ENCODE measurements around the gene CCDC88A. TPM values are rescaled to one million over a fixed set of nuclear protein-coding genes. Genes with fewer than 3 reads are reported as not detected.

The CCDC88A gene
- polyA plus RNA-seq, 2 of the 4 experiments (the other 2 are of a cell fraction), result 21.3 to 77.8 TPM

GRCh38 chr2:55363636-55364035, 56.0 kb downstream of the CCDC88A start (continued):
- TF ChIP-seq ELK1 (IDR thresholded peaks at IDR 0.05; ENCODE audit: low read depth, low read length) (no peak), PBX3 (IDR thresholded peaks at IDR 0.05) (no peak)

GRCh38 chr2:55361465-55362189, 58.0 kb downstream of the CCDC88A start:
- H3K4me1 ChIP-seq, result peaks cover 16% of the 10 kb centered on the region
- TF ChIP-seq CTCF (IDR thresholded peaks at IDR 0.05), result no peak
- TF ChIP-seq MAZ (IDR thresholded peaks at IDR 0.05; ENCODE audit: borderline replicate concordance, low read depth, low read length), result no peak
- no peak for TF ChIP-seq USF2 (IDR thresholded peaks at IDR 0.05)
- TF ChIP-seq POLR2A (IDR thresholded peaks at IDR 0.05; ENCODE audit: low read length), result no peak
- TF ChIP-seq KDM1A (IDR thresholded peaks at IDR 0.05; ENCODE audit: low read depth), result no peak
- TF ChIP-seq REST (IDR thresholded peaks at IDR 0.05), result no peak
- no peak for TF ChIP-seq NR3C1 (IDR thresholded peaks at IDR 0.05)
- TF ChIP-seq HEYL (CRISPR knock-in tag; IDR thresholded peaks at IDR 0.05), result no peak
- no peak for TF ChIP-seq RNF2 (IDR thresholded peaks at IDR 0.05; ENCODE audit: borderline replicate concordance, low read depth)
- no peak overlapping the region for H3K4me3 ChIP-seq
- CTCF ChIA-PET, result no interaction called here
- no peaks in the 10 kb centered on the region for H3K9me3 ChIP-seq
- DNase-seq (ENCODE audit: low read depth in 1 of 2, low spot score in 1 of 2) (no peak), FAIRE-seq (peak; percentile 43), ATAC-seq (no peak)
- H3K27ac ChIP-seq, result no peak overlapping the region
- 93% methylated on average over 5 of the region's 5 CpGs for WGBS (ENCODE audit: missing lambda C conversion rate)
- POLR2A ChIA-PET, result no interaction called here
- H3K4me2 ChIP-seq, result no peak overlapping the region

- WGBS (ENCODE audit: missing lambda C conversion rate), result 86% methylated on average over 1 of the region's 1 CpG
- H3K4me1 ChIP-seq, result no peaks in the 10 kb centered on the region; the same call in 2 of the 3 replicates
- no peak overlapping the region for H3K4me3 ChIP-seq
- ATAC-seq (no peak), DNase-seq (ENCODE audit: low read depth in 1 of 2, low spot score in 1 of 2) (no peak), FAIRE-seq (no peak)
- no peaks in the 10 kb centered on the region for H3K9me3 ChIP-seq
- POLR2A ChIA-PET, result no interaction called here
- H3K4me2 ChIP-seq, result no peak overlapping the region
- H3K27ac ChIP-seq, result no peak overlapping the region
- CTCF ChIA-PET, result interaction anchor here (0.7 kb wide), 1 partner anchor 309 kb away, joined by 3 read pairs; no protein-coding TSS in a partner anchor
- TF ChIP-seq ESRRA (IDR thresholded peaks at IDR 0.05; ENCODE audit: borderline replicate concordance, low read length), result no peak
- no peak for TF ChIP-seq POLR2A (IDR thresholded peaks at IDR 0.05; ENCODE audit: low read length)
- no peak for TF ChIP-seq HMGXB4 (CRISPR knock-in tag; IDR thresholded peaks at IDR 0.05; ENCODE audit: borderline replicate concordance)
- TF ChIP-seq CHD4 (IDR thresholded peaks at IDR 0.05; ENCODE audit: borderline replicate concordance), result no peak
- no peak for TF ChIP-seq JUN (IDR thresholded peaks at IDR 0.05)
- no peak for TF ChIP-seq RNF2 (IDR thresholded peaks at IDR 0.05; ENCODE audit: borderline replicate concordance, low read depth)
- no peak for TF ChIP-seq HDAC2 (IDR thresholded peaks at IDR 0.05)
- TF ChIP-seq RFX5 (IDR thresholded peaks at IDR 0.05), result no peak
- no peak for TF ChIP-seq EHMT2 (IDR thresholded peaks at IDR 0.05; ENCODE audit: low read depth)
- no peak for TF ChIP-seq MYC (IDR thresholded peaks at IDR 0.05; ENCODE audit: borderline replicate concordance, low read length)
- no peak for TF ChIP-seq FOSL2 (IDR thresholded peaks at IDR 0.05)
- no peak for TF ChIP-seq FOSL2 (CRISPR knock-in tag; IDR thresholded peaks at IDR 0.05)
- no peak for TF ChIP-seq BCL3 (IDR thresholded peaks at IDR 0.05)
These were observed 61.2 kb downstream of the CCDC88A start for GRCh38 chr2:55358451-55358850.
